WERI-Rb-1 (cell line): ENCODE results near the gene ORMDL3.

ENCODE experiments used
- DNase-seq: peaks from one replicate; pipeline ENCODE4 v3.0.0-alpha.2; 2020
- H3K27ac ChIP-seq: fragments of 250-450 bp; sonication (Bioruptor Pico); 2 replicates; pipeline ENCODE4 v1.5.1; 2020; ENCODE audit warnings: mild to moderate bottlenecking, moderate library complexity
- H3K27me3 ChIP-seq: fragments of 250-450 bp; sonication (Bioruptor Pico); 2 replicates; pipeline ENCODE4 v1.5.1; 2021; ENCODE audit warnings: mild to moderate bottlenecking, low read depth, moderate library complexity; ENCODE audit not compliant: insufficient read depth, severe bottlenecking
- H3K36me3 ChIP-seq: fragments of 250-450 bp; sonication (Bioruptor Pico); 2 replicates; pipeline ENCODE4 v1.5.1; 2020; ENCODE audit warnings: mild to moderate bottlenecking, moderate library complexity
- H3K4me3 ChIP-seq: 2 replicates; pipeline ENCODE4 v1.5.1; 2011; ENCODE audit warnings: low read depth, mild to moderate bottlenecking, control low read depth, low read length
- H3K9me3 ChIP-seq: fragments of 250-450 bp; sonication (Bioruptor Pico); 2 replicates; pipeline ENCODE4 v1.5.1; 2021; ENCODE audit warnings: mild to moderate bottlenecking, moderate library complexity; ENCODE audit not compliant: severe bottlenecking
- TF ChIP-seq, protein P1 (sequence below): IDR thresholded peaks from 2 replicates; pipeline ENCODE4 v1.5.1; 2011; ENCODE audit warnings: low read depth, mild to moderate bottlenecking, control low read depth, inconsistent platforms, low read length

ORMDL3 gene

GRCh38 chr17:39965017-39965699, 37.8 kb upstream of the ORMDL3 start:
- Histone ChIP-seq H3K9me3 (no peaks in the 10 kb centered on the region), H3K4me3 (no peak overlapping the region), H3K36me3 (no peaks in the 10 kb centered on the region), H3K27me3 (no peaks in the 10 kb centered on the region), H3K27ac (no peak overlapping the region)
- no peak for DNase-seq
- TF ChIP-seq, protein P1, sequence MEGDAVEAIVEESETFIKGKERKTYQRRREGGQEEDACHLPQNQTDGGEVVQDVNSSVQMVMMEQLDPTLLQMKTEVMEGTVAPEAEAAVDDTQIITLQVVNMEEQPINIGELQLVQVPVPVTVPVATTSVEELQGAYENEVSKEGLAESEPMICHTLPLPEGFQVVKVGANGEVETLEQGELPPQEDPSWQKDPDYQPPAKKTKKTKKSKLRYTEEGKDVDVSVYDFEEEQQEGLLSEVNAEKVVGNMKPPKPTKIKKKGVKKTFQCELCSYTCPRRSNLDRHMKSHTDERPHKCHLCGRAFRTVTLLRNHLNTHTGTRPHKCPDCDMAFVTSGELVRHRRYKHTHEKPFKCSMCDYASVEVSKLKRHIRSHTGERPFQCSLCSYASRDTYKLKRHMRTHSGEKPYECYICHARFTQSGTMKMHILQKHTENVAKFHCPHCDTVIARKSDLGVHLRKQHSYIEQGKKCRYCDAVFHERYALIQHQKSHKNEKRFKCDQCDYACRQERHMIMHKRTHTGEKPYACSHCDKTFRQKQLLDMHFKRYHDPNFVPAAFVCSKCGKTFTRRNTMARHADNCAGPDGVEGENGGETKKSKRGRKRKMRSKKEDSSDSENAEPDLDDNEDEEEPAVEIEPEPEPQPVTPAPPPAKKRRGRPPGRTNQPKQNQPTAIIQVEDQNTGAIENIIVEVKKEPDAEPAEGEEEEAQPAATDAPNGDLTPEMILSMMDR: no peak

GRCh38 chr17:39963829-39964228, 36.4 kb upstream of the ORMDL3 start:
- TF ChIP-seq, protein P1: no peak
- no peak overlapping the region for H3K27ac ChIP-seq

GRCh38 chr17:39962642-39963220, 35.3 kb upstream of the ORMDL3 start, which contains the start of gene GSDMA:
Gene GSDMA (plus strand): TSS chr17:39963004. CDS start chr17:39965688, 2,684 bp downstream.
- Histone ChIP-seq H3K9me3 (no peaks in the 10 kb centered on the region), H3K27ac (no peak within 1 kb of the TSS), H3K4me3 (no peak within 1 kb of the TSS), H3K36me3 (no peaks in the 10 kb centered on the region), H3K27me3 (no peaks in the 10 kb centered on the region)
- TF ChIP-seq, protein P1: no peak
- no peak for DNase-seq

More at GRCh38 chr17:39963829-39964228, 36.4 kb upstream of the ORMDL3 start:
- H3K9me3 ChIP-seq: no peaks in the 10 kb centered on the region
- no peaks in the 10 kb centered on the region for H3K36me3 ChIP-seq
- DNase-seq: no peak
- no peaks in the 10 kb centered on the region for H3K27me3 ChIP-seq
- no peak overlapping the region for H3K4me3 ChIP-seq

DNA sequence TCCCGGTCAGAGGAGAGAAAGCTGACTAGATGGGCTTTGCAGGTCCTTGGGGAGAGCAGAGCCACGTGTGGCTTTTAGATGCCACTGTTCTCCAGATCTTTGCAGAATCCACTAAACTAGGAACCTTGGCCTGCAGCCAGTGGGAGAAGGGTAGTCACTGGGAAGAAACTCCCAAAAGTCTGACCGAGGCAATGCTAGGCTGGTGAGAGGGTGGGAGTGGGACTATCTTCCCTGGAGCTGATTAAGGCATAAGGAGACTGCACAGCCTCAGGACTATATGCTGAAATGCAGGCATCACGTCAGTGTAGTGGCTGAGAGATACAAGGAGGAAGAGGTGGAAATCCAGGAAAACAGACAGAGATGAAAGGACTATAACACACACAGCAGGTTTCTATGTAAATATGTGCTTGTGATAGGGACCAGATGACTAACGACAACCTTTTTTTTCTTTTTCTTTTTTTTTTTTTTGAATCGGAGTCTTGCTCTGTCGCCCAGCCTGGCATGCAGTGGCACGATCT, 33.2 kb upstream of the ORMDL3 start:
- Histone ChIP-seq H3K9me3 (no peaks in the 10 kb centered on the region), H3K27me3 (no peaks in the 10 kb centered on the region), H3K4me3 (no peak overlapping the region), H3K27ac (no peak overlapping the region), H3K36me3 (no peaks in the 10 kb centered on the region)
- TF ChIP-seq, protein P1: no peak
- DNase-seq: no peak

GRCh38 chr17:39955726-39956225, 28.4 kb upstream of the ORMDL3 start:
- Histone ChIP-seq H3K27me3 (no peaks in the 10 kb centered on the region), H3K9me3 (peaks cover 3% of the 10 kb centered on the region), H3K36me3 (no peaks in the 10 kb centered on the region), H3K27ac (no peak overlapping the region), H3K4me3 (no peak overlapping the region)
- TF ChIP-seq, protein P1: no peak
- no peak for DNase-seq
